ENCODE measurements around the gene PRPF19. TPM values are rescaled to one million over a fixed set of nuclear protein-coding genes. Genes with fewer than 3 reads are reported as not detected.
A peak's percentile ranks its signal among the peaks of the same experiment; 100 is the strongest.

Gene PRPF19
- total and polyA plus RNA-seq, 2 of the 4 experiments (the other 2 are of a cell fraction): 29.8 to 50.4 TPM

DNA sequence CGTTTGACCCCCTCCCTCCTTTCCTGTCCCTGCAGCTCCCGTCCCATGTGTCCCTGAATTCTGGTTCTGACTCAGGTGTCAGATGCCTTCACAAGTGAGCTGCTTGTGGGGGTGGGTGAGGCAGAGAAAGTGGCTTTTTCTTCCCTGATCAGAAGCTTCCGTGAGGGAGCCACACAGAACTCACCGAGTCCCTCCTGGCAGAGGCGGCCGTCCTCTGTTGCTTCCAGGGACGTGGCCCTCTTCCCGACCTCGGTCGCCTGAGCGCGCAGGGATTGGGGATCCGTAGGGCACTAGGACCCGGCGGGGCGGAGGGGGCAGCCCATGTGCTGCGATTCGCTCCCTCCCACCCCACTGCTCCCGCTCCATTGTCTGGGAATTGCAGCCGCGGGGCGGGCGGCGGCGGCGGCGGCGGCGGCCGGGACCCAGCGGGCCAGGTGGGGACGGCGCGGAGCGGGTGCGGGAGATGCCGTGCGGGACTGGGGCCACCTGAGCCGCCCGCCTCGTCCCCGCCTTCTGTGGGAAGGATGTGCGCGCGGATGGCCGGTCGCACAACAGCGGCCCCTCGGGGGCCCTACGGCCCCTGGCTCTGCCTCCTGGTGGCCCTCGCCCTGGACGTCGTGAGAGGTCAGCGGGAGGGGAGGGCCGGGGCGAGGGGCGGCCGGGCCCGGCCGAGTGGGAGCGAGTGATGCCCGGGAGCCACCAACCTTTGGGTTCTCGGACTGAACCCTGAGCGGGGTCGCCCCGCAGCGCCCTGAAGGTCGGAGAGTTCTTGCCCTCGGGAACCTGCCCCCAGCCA lies 17.9 kb upstream of the PRPF19 start, which contains the start of gene TMEM132A (continued):
- peak; percentile 70; the same call in 1 of the 2 replicates for TF ChIP-seq MXI1 (IDR thresholded peaks at IDR 0.05; ENCODE audit: borderline replicate concordance, low read depth, low read length)
- TF ChIP-seq RCOR1 (IDR thresholded peaks at IDR 0.05; ENCODE audit: insufficient replicate concordance, low read length): no peak

- CTCF ChIA-PET: no interaction called here
- H2BK120ac ChIP-seq (ENCODE audit: low read depth, low read length): peak overlapping the region; percentile 35; the same call in 1 of the 2 replicates
- DNase-seq: no peak
- H3K27ac ChIP-seq (ENCODE audit: insufficient read depth, low read length): no peak overlapping the region; the same call in 1 of the 2 replicates
- H4K20me1 ChIP-seq (ENCODE audit: insufficient read depth, low read length): peaks cover 18% of the 10 kb centered on the region
- no peak for TF ChIP-seq FOS (IDR thresholded peaks at IDR 0.05; ENCODE audit: low read depth, low read length)
- TF ChIP-seq, protein P1, sequence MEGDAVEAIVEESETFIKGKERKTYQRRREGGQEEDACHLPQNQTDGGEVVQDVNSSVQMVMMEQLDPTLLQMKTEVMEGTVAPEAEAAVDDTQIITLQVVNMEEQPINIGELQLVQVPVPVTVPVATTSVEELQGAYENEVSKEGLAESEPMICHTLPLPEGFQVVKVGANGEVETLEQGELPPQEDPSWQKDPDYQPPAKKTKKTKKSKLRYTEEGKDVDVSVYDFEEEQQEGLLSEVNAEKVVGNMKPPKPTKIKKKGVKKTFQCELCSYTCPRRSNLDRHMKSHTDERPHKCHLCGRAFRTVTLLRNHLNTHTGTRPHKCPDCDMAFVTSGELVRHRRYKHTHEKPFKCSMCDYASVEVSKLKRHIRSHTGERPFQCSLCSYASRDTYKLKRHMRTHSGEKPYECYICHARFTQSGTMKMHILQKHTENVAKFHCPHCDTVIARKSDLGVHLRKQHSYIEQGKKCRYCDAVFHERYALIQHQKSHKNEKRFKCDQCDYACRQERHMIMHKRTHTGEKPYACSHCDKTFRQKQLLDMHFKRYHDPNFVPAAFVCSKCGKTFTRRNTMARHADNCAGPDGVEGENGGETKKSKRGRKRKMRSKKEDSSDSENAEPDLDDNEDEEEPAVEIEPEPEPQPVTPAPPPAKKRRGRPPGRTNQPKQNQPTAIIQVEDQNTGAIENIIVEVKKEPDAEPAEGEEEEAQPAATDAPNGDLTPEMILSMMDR (conservative IDR thresholded peaks at IDR 0.05; ENCODE audit: low read depth, low read length): no peak
- TF ChIP-seq MAZ (IDR thresholded peaks at IDR 0.05; ENCODE audit: borderline replicate concordance, low read depth, low read length): no peak
- no peak for TF ChIP-seq CHD1 (IDR thresholded peaks at IDR 0.05; ENCODE audit: low read depth, low read length)
- no peak for TF ChIP-seq SMC3 (IDR thresholded peaks at IDR 0.05; ENCODE audit: low read depth, low read length)
- H3K9me1 ChIP-seq (ENCODE audit: insufficient read depth, low read length): peaks cover 15% of the 10 kb centered on the region; the same call in 1 of the 2 replicates
- peak overlapping the region; percentile 70; the same call in 1 of the 2 replicates for H3K4ac ChIP-seq (ENCODE audit: low read depth, low read length)
- peak overlapping the region; percentile 96 for H2AK9ac ChIP-seq (replicated peaks; ENCODE audit: low read depth, low read length, poor library complexity)
- H3K18ac ChIP-seq (ENCODE audit: low read depth, low read length): no peak overlapping the region
- no peak overlapping the region for H2BK5ac ChIP-seq (ENCODE audit: low read depth, low read length, poor library complexity, severe bottlenecking)
- H4K5ac ChIP-seq (ENCODE audit: low read depth, low read length): no peak overlapping the region
- H2AK5ac ChIP-seq (ENCODE audit: low read depth, low read length): no peak overlapping the region
- ATAC-seq (ENCODE audit: low read depth): no peak
- no peaks in the 10 kb centered on the region for H3K9me3 ChIP-seq (ENCODE audit: control insufficient read depth, insufficient read depth, low read length)
- peak overlapping the region; percentile 94 for H3K4me2 ChIP-seq (ENCODE audit: low read depth, low read length)
- peaks cover 33% of the 10 kb centered on the region for H3K36me3 ChIP-seq (ENCODE audit: control insufficient read depth, insufficient read depth, low read length)
- H3K56ac ChIP-seq (ENCODE audit: extremely low read depth, insufficient read depth, low read length): peak overlapping the region; percentile 21; the same call in 1 of the 2 replicates
- peaks cover 16% of the 10 kb centered on the region for H3K4me1 ChIP-seq (ENCODE audit: control insufficient read depth, insufficient read depth, low read length)
- H2BK15ac ChIP-seq (ENCODE audit: low read depth, low read length): peak overlapping the region; percentile 55; the same call in 1 of the 3 replicates
- 0 out of 2 replicates have a peak overlapping the region, but pooled peaks have one; percentile 48 for H2BK20ac ChIP-seq (ENCODE audit: low read depth, low read length)
- H3K23ac ChIP-seq (ENCODE audit: low read depth, low read length): no peak overlapping the region
- 0 out of 2 replicates have a peak overlapping the region, but pooled peaks have one; percentile 41 for H4K91ac ChIP-seq (ENCODE audit: insufficient read depth, low read depth, low read length)
- POLR2A ChIA-PET (ENCODE audit: unreplicated experiment): no interaction called here
- peak overlapping the region; percentile 95 for H2AFZ ChIP-seq (replicated peaks; ENCODE audit: low read length, poor library complexity)
- dilution Hi-C loops (cut with HindIII; ENCODE audit: low sequenced_read_pairs, unreplicated experiment) (no loop called here), in situ Hi-C loops (cut with MboI; ENCODE audit: low sequenced_read_pairs) (loop anchor here (25.0 kb wide), 1 partner anchor 1336 kb away; no protein-coding TSS in a partner anchor), intact Hi-C loops (cut with micrococcal nuclease) (no loop called here)
- no peak overlapping the region for H3K9ac ChIP-seq (ENCODE audit: low read depth, low read length)
- peaks cover 13 to 47% of the 10 kb centered on the region in 2 experiments; a peak in 3 of 4 replicates for H3K79me1 ChIP-seq (ENCODE audit: low read depth in 1 of 2, low read length in 2 of 2)
- no peak overlapping the region for H3K4me3 ChIP-seq (ENCODE audit: insufficient read depth, low read depth, low read length)
- peak overlapping the region; percentile 76 to 77; a peak in 2 of 4 replicates for H4K8ac ChIP-seq (ENCODE audit: low read depth in 2 of 2, low read length in 2 of 2)
- BruUV-seq (replicated peaks): no TSS peak
- 50% methylated on average over 2 of the region's 6 CpGs; no CpG with 5 or more reads in 1 of the 2 experiments for WGBS, 2 experiments (ENCODE audit: extremely low coverage in 2 of 2, insufficient read length in 1 of 2)
- H3K27me3 ChIP-seq (ENCODE audit: control insufficient read depth, insufficient read depth, low read length): no peaks in the 10 kb centered on the region
- peak overlapping the region; percentile 96; the same call in 1 of the 2 replicates for H3K14ac ChIP-seq (replicated peaks; ENCODE audit: low read depth, low read length)
Measured at GRCh38 chr11:60923800-60924109, 17.4 kb upstream of the PRPF19 start.
